ENCODE results near the gene EDN1.

DNA sequence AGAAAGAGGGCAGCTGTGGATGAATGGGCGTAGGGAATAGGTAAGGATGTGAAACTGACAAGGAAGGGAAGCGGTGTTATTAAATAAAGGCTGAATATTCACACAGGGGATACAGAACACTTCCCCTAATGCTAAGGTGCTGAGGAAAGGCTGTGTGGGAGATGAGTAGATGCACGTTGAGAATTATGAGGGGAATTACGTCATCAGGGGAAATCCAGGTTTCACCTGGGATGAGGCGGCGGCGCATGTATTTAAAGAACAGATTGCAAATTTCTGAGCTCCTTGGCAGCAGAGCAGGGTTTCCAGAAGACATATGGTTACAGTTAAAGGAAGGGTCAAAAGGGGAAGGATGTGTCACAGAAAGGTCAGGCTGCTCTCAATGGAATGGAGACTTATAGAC, 28.7 kb upstream of the EDN1 start:
- TF ChIP-seq, protein P1, sequence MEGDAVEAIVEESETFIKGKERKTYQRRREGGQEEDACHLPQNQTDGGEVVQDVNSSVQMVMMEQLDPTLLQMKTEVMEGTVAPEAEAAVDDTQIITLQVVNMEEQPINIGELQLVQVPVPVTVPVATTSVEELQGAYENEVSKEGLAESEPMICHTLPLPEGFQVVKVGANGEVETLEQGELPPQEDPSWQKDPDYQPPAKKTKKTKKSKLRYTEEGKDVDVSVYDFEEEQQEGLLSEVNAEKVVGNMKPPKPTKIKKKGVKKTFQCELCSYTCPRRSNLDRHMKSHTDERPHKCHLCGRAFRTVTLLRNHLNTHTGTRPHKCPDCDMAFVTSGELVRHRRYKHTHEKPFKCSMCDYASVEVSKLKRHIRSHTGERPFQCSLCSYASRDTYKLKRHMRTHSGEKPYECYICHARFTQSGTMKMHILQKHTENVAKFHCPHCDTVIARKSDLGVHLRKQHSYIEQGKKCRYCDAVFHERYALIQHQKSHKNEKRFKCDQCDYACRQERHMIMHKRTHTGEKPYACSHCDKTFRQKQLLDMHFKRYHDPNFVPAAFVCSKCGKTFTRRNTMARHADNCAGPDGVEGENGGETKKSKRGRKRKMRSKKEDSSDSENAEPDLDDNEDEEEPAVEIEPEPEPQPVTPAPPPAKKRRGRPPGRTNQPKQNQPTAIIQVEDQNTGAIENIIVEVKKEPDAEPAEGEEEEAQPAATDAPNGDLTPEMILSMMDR (IDR thresholded peaks at IDR 0.05; ENCODE audit: borderline replicate concordance, extremely low read depth, low read length, poor library complexity, severe bottlenecking) = no peak
- no peak for TF ChIP-seq EZH2 (IDR thresholded peaks at IDR 0.05; ENCODE audit: borderline replicate concordance, low read depth, low read length, severe bottlenecking)

Measured in DND-41 (cell line).